ENCODE results near the gene VARS2. TPM values are rescaled to one million over a fixed set of nuclear protein-coding genes. Genes with fewer than 3 reads are reported as not detected.

Gene VARS2
- total RNA-seq, 1 experiment from 2014 or later: 39.8 TPM

DNA sequence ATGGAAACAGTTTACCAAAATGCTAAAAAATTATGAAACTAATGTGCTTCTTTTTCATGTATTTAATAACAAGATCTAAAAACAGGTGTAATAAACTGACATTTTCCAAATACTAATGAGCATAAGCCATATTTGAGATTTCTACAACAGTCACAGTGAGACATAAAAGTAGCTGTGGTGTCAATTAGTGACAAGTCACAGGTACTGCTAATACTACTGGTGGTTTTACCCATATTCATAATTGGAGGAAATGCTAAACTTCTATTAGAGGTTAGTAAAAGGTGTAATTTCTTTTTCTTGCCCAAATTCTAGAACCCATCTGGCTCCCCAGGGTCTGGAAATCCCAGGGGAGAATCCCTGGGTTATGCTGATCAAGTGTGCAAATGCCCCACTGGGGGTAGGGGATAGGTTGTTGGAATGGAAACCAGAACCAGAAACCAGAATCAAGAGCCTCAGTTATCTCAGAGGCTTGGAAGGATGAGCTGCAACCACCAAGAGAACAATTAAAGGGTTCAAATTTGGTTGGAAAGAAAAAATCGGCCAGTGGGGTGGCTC lies 13.1 kb upstream of the VARS2 start (continued):
- TF ChIP-seq, protein P1, sequence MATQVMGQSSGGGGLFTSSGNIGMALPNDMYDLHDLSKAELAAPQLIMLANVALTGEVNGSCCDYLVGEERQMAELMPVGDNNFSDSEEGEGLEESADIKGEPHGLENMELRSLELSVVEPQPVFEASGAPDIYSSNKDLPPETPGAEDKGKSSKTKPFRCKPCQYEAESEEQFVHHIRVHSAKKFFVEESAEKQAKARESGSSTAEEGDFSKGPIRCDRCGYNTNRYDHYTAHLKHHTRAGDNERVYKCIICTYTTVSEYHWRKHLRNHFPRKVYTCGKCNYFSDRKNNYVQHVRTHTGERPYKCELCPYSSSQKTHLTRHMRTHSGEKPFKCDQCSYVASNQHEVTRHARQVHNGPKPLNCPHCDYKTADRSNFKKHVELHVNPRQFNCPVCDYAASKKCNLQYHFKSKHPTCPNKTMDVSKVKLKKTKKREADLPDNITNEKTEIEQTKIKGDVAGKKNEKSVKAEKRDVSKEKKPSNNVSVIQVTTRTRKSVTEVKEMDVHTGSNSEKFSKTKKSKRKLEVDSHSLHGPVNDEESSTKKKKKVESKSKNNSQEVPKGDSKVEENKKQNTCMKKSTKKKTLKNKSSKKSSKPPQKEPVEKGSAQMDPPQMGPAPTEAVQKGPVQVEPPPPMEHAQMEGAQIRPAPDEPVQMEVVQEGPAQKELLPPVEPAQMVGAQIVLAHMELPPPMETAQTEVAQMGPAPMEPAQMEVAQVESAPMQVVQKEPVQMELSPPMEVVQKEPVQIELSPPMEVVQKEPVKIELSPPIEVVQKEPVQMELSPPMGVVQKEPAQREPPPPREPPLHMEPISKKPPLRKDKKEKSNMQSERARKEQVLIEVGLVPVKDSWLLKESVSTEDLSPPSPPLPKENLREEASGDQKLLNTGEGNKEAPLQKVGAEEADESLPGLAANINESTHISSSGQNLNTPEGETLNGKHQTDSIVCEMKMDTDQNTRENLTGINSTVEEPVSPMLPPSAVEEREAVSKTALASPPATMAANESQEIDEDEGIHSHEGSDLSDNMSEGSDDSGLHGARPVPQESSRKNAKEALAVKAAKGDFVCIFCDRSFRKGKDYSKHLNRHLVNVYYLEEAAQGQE (IDR thresholded peaks at IDR 0.05; ENCODE audit: low read depth): no peak
- TF ChIP-seq, protein P2, sequence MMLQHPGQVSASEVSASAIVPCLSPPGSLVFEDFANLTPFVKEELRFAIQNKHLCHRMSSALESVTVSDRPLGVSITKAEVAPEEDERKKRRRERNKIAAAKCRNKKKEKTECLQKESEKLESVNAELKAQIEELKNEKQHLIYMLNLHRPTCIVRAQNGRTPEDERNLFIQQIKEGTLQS (IDR thresholded peaks at IDR 0.05): no peak
- no peak for TF ChIP-seq ZNF274 (IDR thresholded peaks at IDR 0.05; ENCODE audit: low read depth, low read length)
- TF ChIP-seq CBX3 (IDR thresholded peaks at IDR 0.05; ENCODE audit: low read depth): no peak
- TF ChIP-seq YY1 (IDR thresholded peaks at IDR 0.05; ENCODE audit: extremely low read depth, insufficient replicate concordance, low read depth, low read length): no peak
- TF ChIP-seq CEBPB (IDR thresholded peaks at IDR 0.05; ENCODE audit: low read depth): no peak

DNA sequence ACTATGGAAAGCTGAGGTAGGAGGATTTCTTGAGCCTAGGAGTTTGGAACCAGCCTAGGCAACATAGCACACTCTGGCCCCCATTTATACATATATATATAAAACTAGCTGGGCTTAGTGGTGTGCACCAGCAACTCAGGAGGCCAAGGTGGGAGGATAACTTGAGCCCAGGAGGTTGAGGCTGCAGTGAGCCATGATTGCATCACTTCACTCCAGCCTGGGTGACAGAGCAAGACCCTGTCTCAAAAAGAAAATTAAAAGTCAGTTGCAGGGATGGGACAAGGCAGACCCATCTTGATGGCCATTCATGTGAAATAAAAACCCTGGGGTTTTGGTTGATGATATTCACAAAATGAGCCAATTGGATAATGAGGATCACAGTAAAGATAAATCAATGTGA lies 12.6 kb upstream of the VARS2 start:
- BruUV-seq (replicated peaks): no TSS peak
- Histone ChIP-seq H3K36me3 (ENCODE audit: control insufficient read depth in 1 of 2, insufficient read depth in 2 of 2, low read length in 2 of 2) (peaks cover 19 to 25% of the 10 kb centered on the region in 2 experiments; a peak in 3 of 4 replicates), H3K9me3 (ENCODE audit: control insufficient read depth in 1 of 2, insufficient read depth in 1 of 2, low read depth in 1 of 2, low read length in 2 of 2) (no peaks in the 10 kb centered on the region), H3K27me3 (ENCODE audit: insufficient read depth, low read length) (no peaks in the 10 kb centered on the region), H3K79me2 (ENCODE audit: insufficient read depth, low read length) (no peaks in the 10 kb centered on the region), H2AFZ (ENCODE audit: low read depth, low read length, poor library complexity, severe bottlenecking) (no peak overlapping the region), H3K4me3 (replicated peaks in 1 of 2; ENCODE audit: low read depth in 1 of 2, low read length in 2 of 2) (no peak overlapping the region), H3K4me2 (ENCODE audit: low read length) (no peak overlapping the region), H4K20me1 (ENCODE audit: insufficient read depth) (no peaks in the 10 kb centered on the region), H3K4me1 (ENCODE audit: control insufficient read depth in 1 of 2, insufficient read depth in 2 of 2, low read length in 2 of 2) (no peaks in the 10 kb centered on the region), H3K9ac (ENCODE audit: low read length) (no peak overlapping the region), H3K27ac (ENCODE audit: low read depth, low read length) (no peak overlapping the region), H3K9me2 (ENCODE audit: insufficient read depth) (no peaks in the 10 kb centered on the region)
- no peak for ATAC-seq
- DNase-seq (ENCODE audit: low read depth, low spot score): no peak
- intact Hi-C loops (cut with micrococcal nuclease): no loop called here
- TF ChIP-seq TCF7L2 (IDR thresholded peaks at IDR 0.05; ENCODE audit: borderline replicate concordance, extremely low read depth, insufficient read depth, insufficient read length): no peak
- TF ChIP-seq CEBPB (IDR thresholded peaks at IDR 0.05; ENCODE audit: low read depth): no peak
- no peak for TF ChIP-seq SP1 (IDR thresholded peaks at IDR 0.05; ENCODE audit: low read depth)
- TF ChIP-seq, protein P3, sequence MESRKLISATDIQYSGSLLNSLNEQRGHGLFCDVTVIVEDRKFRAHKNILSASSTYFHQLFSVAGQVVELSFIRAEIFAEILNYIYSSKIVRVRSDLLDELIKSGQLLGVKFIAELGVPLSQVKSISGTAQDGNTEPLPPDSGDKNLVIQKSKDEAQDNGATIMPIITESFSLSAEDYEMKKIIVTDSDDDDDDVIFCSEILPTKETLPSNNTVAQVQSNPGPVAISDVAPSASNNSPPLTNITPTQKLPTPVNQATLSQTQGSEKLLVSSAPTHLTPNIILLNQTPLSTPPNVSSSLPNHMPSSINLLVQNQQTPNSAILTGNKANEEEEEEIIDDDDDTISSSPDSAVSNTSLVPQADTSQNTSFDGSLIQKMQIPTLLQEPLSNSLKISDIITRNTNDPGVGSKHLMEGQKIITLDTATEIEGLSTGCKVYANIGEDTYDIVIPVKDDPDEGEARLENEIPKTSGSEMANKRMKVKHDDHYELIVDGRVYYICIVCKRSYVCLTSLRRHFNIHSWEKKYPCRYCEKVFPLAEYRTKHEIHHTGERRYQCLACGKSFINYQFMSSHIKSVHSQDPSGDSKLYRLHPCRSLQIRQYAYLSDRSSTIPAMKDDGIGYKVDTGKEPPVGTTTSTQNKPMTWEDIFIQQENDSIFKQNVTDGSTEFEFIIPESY (IDR thresholded peaks at IDR 0.05; ENCODE audit: extremely low read depth, insufficient replicate concordance, low read length): no peak
- TF ChIP-seq CBX3 (IDR thresholded peaks at IDR 0.05; ENCODE audit: low read depth): no peak
- no peak for TF ChIP-seq SRF (IDR thresholded peaks at IDR 0.05; ENCODE audit: low read depth)
- TF ChIP-seq EZH2 (IDR thresholded peaks at IDR 0.05): no peak
- TF ChIP-seq YY1 (IDR thresholded peaks at IDR 0.05; ENCODE audit: extremely low read depth, insufficient replicate concordance, low read depth, low read length): no peak
- TF ChIP-seq POLR2AphosphoS5 (IDR thresholded peaks at IDR 0.05; ENCODE audit: low read depth, low read length): no peak; the same call in 1 of the 2 replicates
- TF ChIP-seq EGR1 (IDR thresholded peaks at IDR 0.05; ENCODE audit: low read depth): no peak
- no peak for TF ChIP-seq JUND (IDR thresholded peaks at IDR 0.05)
- TF ChIP-seq EZH2phosphoT487 (IDR thresholded peaks at IDR 0.05; ENCODE audit: borderline replicate concordance): no peak
- POLR2A ChIA-PET: no interaction called here
- RAD21 ChIA-PET (ENCODE audit: low non-redundant PET in 1 of 2, low total read pairs in 2 of 2, uncharacterized antibody in 2 of 2, unreplicated experiment in 2 of 2): no interaction called here
- CTCF ChIA-PET: no interaction called here
